Measurements from ENCODE around the gene NBAS. TPM values are rescaled to one million over a fixed set of nuclear protein-coding genes. Genes with fewer than 3 reads are reported as not detected.

Gene NBAS
- total RNA-seq, 1 donor from 2014 or later, result 108 TPM

Other genes with a start within 250 kb of the NBAS start
- gene DDX1, start 30.5 kb upstream of the NBAS start, total RNA-seq, result 87.3 and 126 TPM in 2 replicates

Data from dermis blood vessel endothelial cell (primary cell).